Neuronal stem cell (in vitro differentiated cells): ENCODE results near the gene PRICKLE1.

Experiments
- DNase-seq: peaks from one replicate; pipeline ENCODE4 v3.0.0-alpha.2; 2013; ENCODE audit warnings: low spot score
- H2AFZ ChIP-seq: one replicate; pipeline ENCODE4 v1.6.1; 2013; ENCODE audit warnings: mild to moderate bottlenecking, low read length, inconsistent platforms
- H2AK5ac ChIP-seq: 2 replicates; pipeline ENCODE4 v1.6.1; 2013; ENCODE audit warnings: low read depth, mild to moderate bottlenecking, inconsistent platforms, low read length, moderate library complexity, mixed read lengths
- H2BK120ac ChIP-seq: 2 replicates; pipeline ENCODE4 v1.6.1; 2013; ENCODE audit warnings: low read depth, mild to moderate bottlenecking, inconsistent platforms, low read length, moderate library complexity, mixed read lengths
- H2BK12ac ChIP-seq: one replicate; pipeline ENCODE4 v1.6.1; 2013; ENCODE audit warnings: low read length, inconsistent platforms
- H2BK15ac ChIP-seq: 2 replicates; pipeline ENCODE4 v1.6.1; 2013; ENCODE audit warnings: mild to moderate bottlenecking, low read length, inconsistent platforms, mixed read lengths
- H2BK5ac ChIP-seq: one replicate; pipeline ENCODE4 v1.6.1; 2013; ENCODE audit warnings: inconsistent platforms, mild to moderate bottlenecking, low read length, moderate library complexity
- H3K14ac ChIP-seq: one replicate; pipeline ENCODE4 v1.6.1; 2013; ENCODE audit warnings: low read length, inconsistent platforms
- H3K18ac ChIP-seq: 2 replicates; pipeline ENCODE4 v1.6.1; 2013; ENCODE audit warnings: low read length, inconsistent platforms
- H3K23ac ChIP-seq: 2 replicates; pipeline ENCODE4 v1.6.1; 2013; ENCODE audit warnings: low read depth, mild to moderate bottlenecking, mixed read lengths, low read length, inconsistent platforms; ENCODE audit not compliant: poor library complexity
- H3K27ac ChIP-seq: replicated peaks from 3 replicates; pipeline ENCODE4 v1.5.1; 2013; ENCODE audit warnings: low read length, inconsistent platforms
- H3K27me3 ChIP-seq, 3 experiments: 2 replicates each; pipeline ENCODE4 v1.6.1; 2013; ENCODE audit warnings: low read length in 3 of 3, mild to moderate bottlenecking in 2 of 3, inconsistent platforms in 1 of 3, low read depth in 1 of 3, mixed read lengths in 1 of 3, moderate library complexity in 1 of 3; ENCODE audit not compliant: control insufficient read depth in 3 of 3, insufficient read depth in 3 of 3
- H3K36me3 ChIP-seq, 2 donors: replicated peaks in 1 of 2; 2 replicates each; pipeline ENCODE4 v1.6.1; 2013; ENCODE audit warnings: low read length in 2 of 2; ENCODE audit not compliant: control insufficient read depth in 2 of 2, insufficient read depth in 2 of 2
- H3K4ac ChIP-seq: 2 replicates; pipeline ENCODE4 v1.6.1; 2013; ENCODE audit warnings: inconsistent platforms, mild to moderate bottlenecking, low read length, moderate library complexity
- H3K4me1 ChIP-seq, 2 donors: 1 replicate in 1 of 2; 2 replicates in 1 of 2; pipeline ENCODE4 v1.6.1; 2013; ENCODE audit warnings: low read length in 2 of 2, low read depth in 1 of 2; ENCODE audit not compliant: control insufficient read depth in 2 of 2, insufficient read depth in 1 of 2
- H3K4me2 ChIP-seq: one replicate; pipeline ENCODE4 v1.6.1; 2013; ENCODE audit warnings: mild to moderate bottlenecking, low read length, inconsistent platforms; ENCODE audit not compliant: insufficient read depth, poor library complexity, severe bottlenecking
- H3K4me3 ChIP-seq, 2 donors: 2 replicates each; pipeline ENCODE4 v1.5.1; 2013; ENCODE audit warnings: low read length in 2 of 2, mild to moderate bottlenecking in 2 of 2, inconsistent platforms in 1 of 2, moderate library complexity in 1 of 2
- H3K79me1 ChIP-seq: one replicate; pipeline ENCODE4 v1.6.1; 2013; ENCODE audit warnings: low read depth, mild to moderate bottlenecking, inconsistent platforms, low read length, moderate library complexity
- H3K9ac ChIP-seq: one replicate; pipeline ENCODE4 v1.6.1; 2013; ENCODE audit warnings: mild to moderate bottlenecking, low read depth, low read length, inconsistent platforms; ENCODE audit not compliant: poor library complexity
- H3K9me3 ChIP-seq, 2 donors: replicated peaks in 1 of 2; 2 replicates each; pipeline versions ENCODE3 to v1.6.1; 2013; ENCODE audit warnings: low read length in 2 of 2, mild to moderate bottlenecking in 2 of 2, inconsistent platforms in 1 of 2, low read depth in 1 of 2, mixed read lengths in 1 of 2, moderate library complexity in 1 of 2; ENCODE audit not compliant: control insufficient read depth in 2 of 2, insufficient read depth in 1 of 2
- H4K8ac ChIP-seq: one replicate; pipeline ENCODE4 v1.6.1; 2013; ENCODE audit warnings: low read depth, mild to moderate bottlenecking, inconsistent platforms, low read length, moderate library complexity
- H4K91ac ChIP-seq: one replicate; pipeline ENCODE4 v1.6.1; 2013; ENCODE audit warnings: low read length, low read depth, mild to moderate bottlenecking, inconsistent platforms; ENCODE audit not compliant: poor library complexity
- WGBS, 2 donors: extraction: QIAGEN DNeasy Blood & Tissue Kit; methylation state at CpG; one replicate each; pipeline ENCODE4 v1.1.7; 2013; ENCODE audit warnings: missing lambda C conversion rate in 2 of 2, mixed read lengths in 1 of 2; ENCODE audit not compliant: insufficient read length in 2 of 2, insufficient replicate concordance in 1 of 2; ENCODE audit errors: extremely low coverage in 2 of 2; 5-methylcytosine and 5-hydroxymethylcytosine counted together

The PRICKLE1 gene

DNA sequence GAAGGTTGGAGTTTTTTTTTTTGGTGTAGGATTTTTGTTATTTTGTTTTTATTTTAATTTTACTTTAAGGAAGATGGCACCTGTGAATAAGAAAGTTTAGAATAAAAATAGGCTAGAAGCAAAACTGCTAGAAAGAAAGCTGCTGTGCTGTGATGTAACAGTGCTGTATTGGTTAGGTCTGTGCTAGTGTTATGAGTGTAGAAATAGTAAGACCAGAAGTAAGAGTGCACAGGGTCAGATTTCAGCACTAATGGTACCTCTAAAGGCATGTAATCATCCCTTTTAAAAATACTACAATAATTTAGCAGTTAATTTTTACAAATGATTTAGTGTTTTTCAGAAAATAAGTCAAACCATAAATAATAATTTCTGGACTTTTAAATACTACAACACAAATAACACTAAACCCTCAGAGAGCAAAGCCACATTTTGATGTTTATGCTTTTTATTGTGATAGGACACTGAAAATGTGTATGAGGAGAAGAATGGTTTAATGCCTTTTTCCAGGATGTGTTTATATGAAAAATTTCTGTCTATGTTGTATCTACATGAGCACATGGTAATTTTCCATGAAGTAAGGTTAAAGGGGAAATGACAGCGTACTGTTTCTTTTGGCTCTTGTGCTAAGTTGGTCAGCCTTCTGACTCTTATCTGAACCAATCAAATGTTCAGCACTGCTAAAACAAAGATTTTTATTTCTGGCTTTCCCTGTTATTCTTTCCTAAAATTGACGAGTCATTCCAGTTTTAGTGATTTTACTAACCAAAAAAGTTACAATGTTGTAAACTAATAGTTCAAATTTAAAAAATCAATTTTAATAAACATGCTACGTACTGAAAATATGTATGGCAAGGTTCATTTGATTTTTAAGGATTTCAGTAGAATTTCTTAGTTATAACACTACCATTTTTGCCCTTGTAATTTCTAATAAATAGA is 167.4 kb downstream of the PRICKLE1 start:
- Histone ChIP-seq H4K8ac (no peak overlapping the region), H3K36me3 (peaks cover 0 to 4% of the 10 kb centered on the region in 2 donors), H2BK120ac (no peak overlapping the region), H3K9me3 (no peaks in the 10 kb centered on the region), H2BK15ac (no peak overlapping the region), H2AK5ac (no peak overlapping the region), H3K4me2 (no peak overlapping the region), H3K79me1 (no peaks in the 10 kb centered on the region), H3K4me3 (no peak overlapping the region), H2BK5ac (no peak overlapping the region), H3K18ac (no peak overlapping the region), H3K23ac (no peak overlapping the region), H4K91ac (no peak overlapping the region), H3K27ac (no peak overlapping the region), H3K9ac (no peak overlapping the region), H3K27me3 (no peaks in the 10 kb centered on the region), H3K14ac (no peak overlapping the region), H3K4me1 (no peaks in the 10 kb centered on the region), H3K4ac (no peak overlapping the region), H2BK12ac (no peak overlapping the region), H2AFZ (no peak overlapping the region)
- DNase-seq, result no peak
- WGBS, 2 donors, result no CpG with 5 or more reads among the region's 3 CpGs

DNA sequence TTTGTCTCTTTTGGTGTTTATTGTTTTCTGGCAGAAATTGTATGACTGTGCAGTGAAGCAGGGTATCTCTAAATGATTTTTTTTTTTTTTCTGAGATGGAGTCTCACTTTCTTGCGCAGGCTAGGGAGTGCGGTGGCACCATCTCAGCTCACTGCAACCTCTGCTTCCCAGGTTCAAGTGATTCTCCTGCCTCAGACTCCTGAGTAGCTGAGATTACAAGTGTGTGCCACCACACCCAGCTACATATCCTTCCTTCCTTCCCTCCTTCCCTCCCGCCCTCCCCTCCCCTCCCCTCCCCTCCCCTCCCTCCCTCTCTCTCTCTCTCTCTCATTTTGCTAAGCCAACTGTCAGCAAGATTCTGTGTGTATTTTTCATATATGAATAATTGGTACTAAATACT is 169.2 kb downstream of the PRICKLE1 start:
- no peak overlapping the region for H3K18ac ChIP-seq
- H2BK12ac ChIP-seq, result no peak overlapping the region
- H3K4me2 ChIP-seq, result no peak overlapping the region
- H3K23ac ChIP-seq, result no peak overlapping the region
- H3K27me3 ChIP-seq, result no peaks in the 10 kb centered on the region
- no peak overlapping the region for H3K4ac ChIP-seq
- H3K36me3 ChIP-seq, result peaks cover 0 to 4% of the 10 kb centered on the region in 2 donors
- no peak for DNase-seq
- no peak overlapping the region for H3K4me3 ChIP-seq
- H3K27ac ChIP-seq, result no peak overlapping the region
- H3K9ac ChIP-seq, result no peak overlapping the region
- no peaks in the 10 kb centered on the region for H3K9me3 ChIP-seq
- H2BK120ac ChIP-seq, result no peak overlapping the region
- H3K4me1 ChIP-seq, result no peaks in the 10 kb centered on the region
- no peak overlapping the region for H2AFZ ChIP-seq
- WGBS, 2 donors, result no CpG with 5 or more reads among the region's 3 CpGs
- no peak overlapping the region for H3K14ac ChIP-seq
- no peak overlapping the region for H2BK5ac ChIP-seq
- no peak overlapping the region for H2AK5ac ChIP-seq
- H2BK15ac ChIP-seq, result no peak overlapping the region
- H4K91ac ChIP-seq, result no peak overlapping the region
- H4K8ac ChIP-seq, result no peak overlapping the region
- no peaks in the 10 kb centered on the region for H3K79me1 ChIP-seq

DNA sequence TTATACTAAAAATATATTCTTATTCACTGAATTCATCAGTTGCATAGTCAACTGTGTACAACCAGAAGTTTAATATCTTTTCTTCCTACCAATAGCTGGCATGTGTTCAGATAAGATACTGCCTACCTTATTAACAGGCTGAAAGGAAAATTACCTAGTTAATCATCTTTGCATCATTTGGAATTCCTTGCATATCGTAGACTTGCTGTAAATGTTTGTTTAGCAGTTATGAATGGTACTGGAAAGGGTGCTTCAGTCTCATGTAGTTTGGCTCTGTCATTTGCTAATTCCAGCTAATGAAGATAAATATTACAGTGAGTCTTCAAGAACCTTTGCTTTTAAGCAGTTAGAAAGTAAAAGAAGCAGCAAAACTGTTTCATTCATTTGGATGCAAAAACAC is 179.2 kb downstream of the PRICKLE1 start:
- DNase-seq, result no peak

DNA sequence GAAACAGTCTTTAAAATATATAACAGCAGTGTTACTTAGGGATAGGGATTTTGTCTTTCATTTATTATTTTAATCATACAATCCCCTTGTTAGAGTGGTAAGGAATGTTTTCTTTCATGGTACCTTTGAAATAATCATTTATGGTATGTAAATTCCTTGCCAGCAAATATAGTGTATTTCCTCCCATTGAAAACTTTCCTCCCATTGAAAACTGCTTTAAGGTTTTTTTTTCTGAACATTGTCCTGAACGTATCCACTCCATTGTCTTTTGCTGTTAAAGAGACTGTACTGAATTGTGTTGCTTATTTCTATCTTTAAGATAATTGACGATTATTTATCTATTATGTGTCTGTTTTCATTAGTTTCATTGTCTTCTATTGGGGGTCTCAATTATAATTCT is 180.1 kb downstream of the PRICKLE1 start:
- no peak overlapping the region for H4K8ac ChIP-seq
- no peaks in the 10 kb centered on the region for H3K4me1 ChIP-seq
- H3K27me3 ChIP-seq, result no peaks in the 10 kb centered on the region
- H3K27ac ChIP-seq, result no peak overlapping the region
- H3K4me2 ChIP-seq, result no peak overlapping the region
- H3K79me1 ChIP-seq, result no peaks in the 10 kb centered on the region
- H3K9me3 ChIP-seq, result no peaks in the 10 kb centered on the region
- no peak overlapping the region for H2BK5ac ChIP-seq
- WGBS, 2 donors, result no CpG with 5 or more reads among the region's 2 CpGs
- H3K9ac ChIP-seq, result no peak overlapping the region
- H3K36me3 ChIP-seq, result peaks cover 0 to 17% of the 10 kb centered on the region in 2 donors
- DNase-seq, result no peak
- H3K14ac ChIP-seq, result no peak overlapping the region
- H2AFZ ChIP-seq, result no peak overlapping the region
- H3K4me3 ChIP-seq, result no peak overlapping the region
- H2AK5ac ChIP-seq, result no peak overlapping the region
- H3K18ac ChIP-seq, result no peak overlapping the region
- no peak overlapping the region for H4K91ac ChIP-seq
- H3K4ac ChIP-seq, result no peak overlapping the region
- no peak overlapping the region for H3K23ac ChIP-seq
- no peak overlapping the region for H2BK12ac ChIP-seq
- no peak overlapping the region for H2BK120ac ChIP-seq
- no peak overlapping the region for H2BK15ac ChIP-seq

More for the DNA sequence above, 179.2 kb downstream of the PRICKLE1 start:
- H2AFZ ChIP-seq, result no peak overlapping the region
- no peak overlapping the region for H3K27ac ChIP-seq
- no peaks in the 10 kb centered on the region for H3K4me1 ChIP-seq
- no peak overlapping the region for H2BK120ac ChIP-seq
- H2BK15ac ChIP-seq, result no peak overlapping the region
- H3K18ac ChIP-seq, result no peak overlapping the region
- H2BK5ac ChIP-seq, result no peak overlapping the region
- H3K9ac ChIP-seq, result no peak overlapping the region
- no peak overlapping the region for H3K4ac ChIP-seq
- H3K9me3 ChIP-seq, result no peaks in the 10 kb centered on the region
- H2AK5ac ChIP-seq, result no peak overlapping the region
- H3K27me3 ChIP-seq, result no peaks in the 10 kb centered on the region
- no CpG with 5 or more reads among the region's 1 CpG for WGBS, 2 donors
- H3K36me3 ChIP-seq, result peaks cover 0 to 13% of the 10 kb centered on the region in 2 donors
- H4K91ac ChIP-seq, result no peak overlapping the region
- no peak overlapping the region for H3K4me3 ChIP-seq
- no peak overlapping the region for H3K23ac ChIP-seq
- no peak overlapping the region for H2BK12ac ChIP-seq
- H4K8ac ChIP-seq, result no peak overlapping the region
- H3K4me2 ChIP-seq, result no peak overlapping the region
- no peaks in the 10 kb centered on the region for H3K79me1 ChIP-seq
- no peak overlapping the region for H3K14ac ChIP-seq
